Fibroblast of lung (primary cell): ENCODE results near the gene PSMC5. TPM values are rescaled to one million over a fixed set of nuclear protein-coding genes. Genes with fewer than 3 reads are reported as not detected.

Source experiments
- DNase-seq, 2 donors: peaks; one replicate each; pipeline versions ENCODE4 v3.0.0 to v3.0.0-alpha.2; 2010; ENCODE audit warnings: low read depth in 2 of 2
- H2AFZ ChIP-seq: 2 replicates; pipeline ENCODE4 v1.5.1; 2012; ENCODE audit warnings: low read length, control low read depth, inconsistent platforms
- H3K27ac ChIP-seq: 2 replicates; pipeline ENCODE4 v1.5.1; 2011; ENCODE audit warnings: low read length, control low read depth; ENCODE audit not compliant: insufficient read depth
- H3K27me3 ChIP-seq: 2 replicates; pipeline ENCODE4 v1.5.1; 2011; ENCODE audit warnings: mild to moderate bottlenecking, low read length; ENCODE audit not compliant: control insufficient read depth, insufficient read depth
- H3K36me3 ChIP-seq: 2 replicates; pipeline ENCODE4 v1.5.1; 2011; ENCODE audit warnings: low read length; ENCODE audit not compliant: control insufficient read depth, insufficient read depth
- H3K4me1 ChIP-seq: 2 replicates; pipeline ENCODE4 v1.5.1; 2011; ENCODE audit warnings: low read length; ENCODE audit not compliant: control insufficient read depth, insufficient read depth; ENCODE audit errors: extremely low read depth
- H3K4me2 ChIP-seq: 2 replicates; pipeline ENCODE4 v1.5.1; 2011; ENCODE audit warnings: low read length, control low read depth; ENCODE audit not compliant: insufficient read depth; ENCODE audit errors: extremely low read depth
- H3K4me3 ChIP-seq, 4 experiments: fragments of 200-600 bp in 1 of 4; sonication (generic) in 1 of 4; replicated peaks in 1 of 4; 2 replicates each; pipeline ENCODE4 v1.5.1; 2011 to 2016; ENCODE audit warnings: low read length in 4 of 4, low read depth in 3 of 4, mild to moderate bottlenecking in 3 of 4, control low read depth in 2 of 4, inconsistent platforms in 1 of 4, mixed read lengths in 1 of 4; ENCODE audit not compliant: insufficient read depth in 1 of 4; ENCODE audit errors: control extremely low read depth in 1 of 4
- H3K79me2 ChIP-seq: 2 replicates; pipeline ENCODE4 v1.5.1; 2012; ENCODE audit warnings: mild to moderate bottlenecking, low read length, inconsistent platforms; ENCODE audit not compliant: control insufficient read depth, insufficient read depth
- H3K9ac ChIP-seq: 2 replicates; pipeline ENCODE4 v1.5.1; 2011; ENCODE audit warnings: mild to moderate bottlenecking, low read length, control low read depth; ENCODE audit not compliant: insufficient read depth
- H3K9me3 ChIP-seq: 2 replicates; pipeline ENCODE4 v1.5.1; 2012; ENCODE audit warnings: low read depth, low read length; ENCODE audit not compliant: control insufficient read depth, insufficient read depth
- H4K20me1 ChIP-seq: 2 replicates; pipeline ENCODE4 v1.5.1; 2011; ENCODE audit warnings: low read length; ENCODE audit not compliant: control insufficient read depth, insufficient read depth; ENCODE audit errors: extremely low read depth
- EZH2 ChIP-seq: IDR thresholded peaks from 2 replicates; pipeline ENCODE4 v1.5.1; 2012; ENCODE audit warnings: low read length, control low read depth, mild to moderate bottlenecking; ENCODE audit errors: missing control alignments
- polyA plus RNA-seq, 2 donors: library from polyadenylated mRNA; depleted of rRNA in 1 of 2; stranded (reverse) in 1 of 2; unstranded in 1 of 2; fragments of >200 nt; gene quantifications; 2 replicates each; pipeline ENCODE4 v1.2.1, GENCODE V29; 2011 to 2012; ENCODE audit warnings: missing spikeins in 1 of 2
- total RNA-seq: library from RNA; depleted of rRNA; stranded (reverse); fragments of >200 nt; gene quantifications from 2 replicates; pipeline ENCODE4 v1.2.1, GENCODE V29; 2014
- TF ChIP-seq, protein P1 (sequence below), 2 donors: IDR thresholded peaks in 1 of 2; conservative IDR thresholded peaks in 1 of 2; 1 replicate in 1 of 2; 2 replicates in 1 of 2; pipeline ENCODE4 v1.5.1; 2011 to 2012; ENCODE audit warnings: low read length in 2 of 2, control low read depth in 1 of 2, inconsistent platforms in 1 of 2, low read depth in 1 of 2, mild to moderate bottlenecking in 1 of 2

Gene PSMC5
- total and polyA plus RNA-seq, 2 donors (not counting 1 experiment from before 2014, with no cell fraction given), result 66.9 to 216 TPM

DNA sequence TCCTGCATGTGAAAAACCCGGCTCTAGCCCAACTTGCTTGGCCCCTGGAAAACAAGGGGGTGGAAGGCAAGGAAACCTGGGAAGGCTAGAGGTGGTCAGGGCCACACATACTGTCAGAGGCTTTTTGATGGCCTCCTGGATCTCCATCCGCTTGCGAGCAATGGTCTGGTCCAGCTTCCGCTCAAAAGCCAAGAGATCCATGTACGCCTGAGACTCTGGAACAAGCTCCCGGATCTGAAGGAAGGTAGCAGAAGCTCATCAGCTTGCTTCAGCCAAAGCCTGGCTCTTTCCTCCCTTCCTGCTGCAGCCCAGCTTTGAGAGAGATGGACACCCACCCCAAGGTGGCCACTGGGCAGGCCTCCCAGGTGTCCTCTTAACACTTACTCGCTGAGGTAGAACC, 9.6 kb downstream of the PSMC5 start:
- Histone ChIP-seq H4K20me1 (no peaks in the 10 kb centered on the region), H3K9ac (no peak overlapping the region), H3K4me1 (peaks cover 17% of the 10 kb centered on the region), H3K79me2 (peaks cover 46% of the 10 kb centered on the region), H3K9me3 (no peaks in the 10 kb centered on the region), H3K36me3 (peaks cover 22% of the 10 kb centered on the region), H3K27me3 (no peaks in the 10 kb centered on the region), H2AFZ (no peak overlapping the region), H3K27ac (no peak overlapping the region), H3K4me2 (no peak overlapping the region), H3K4me3 (no peak overlapping the region)
- no peak for TF ChIP-seq EZH2
- DNase-seq, result no peak

DNA sequence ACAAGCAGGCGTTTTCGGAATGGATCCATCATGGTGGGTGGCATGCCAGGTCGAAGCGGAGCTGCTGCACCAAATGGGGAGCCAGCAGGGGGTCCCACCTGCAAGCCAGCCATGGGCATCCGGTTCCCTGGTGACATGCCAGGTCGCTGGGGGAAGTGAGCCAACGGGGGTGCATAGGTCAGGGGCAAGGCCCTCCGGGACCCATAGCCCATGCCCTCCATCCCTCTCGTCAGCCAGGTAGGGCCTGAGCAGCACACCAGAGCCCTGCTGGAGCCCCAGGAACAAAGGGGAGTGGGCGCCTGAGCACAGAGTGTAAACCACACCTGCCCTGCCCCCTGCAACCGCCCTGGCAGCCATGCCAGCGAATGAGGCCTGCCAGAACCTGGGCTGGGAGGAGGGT, 10.2 kb downstream of the PSMC5 start:
- H2AFZ ChIP-seq, result no peak overlapping the region
- H3K9me3 ChIP-seq, result no peaks in the 10 kb centered on the region
- TF ChIP-seq EZH2, result no peak
- TF ChIP-seq, protein P1, sequence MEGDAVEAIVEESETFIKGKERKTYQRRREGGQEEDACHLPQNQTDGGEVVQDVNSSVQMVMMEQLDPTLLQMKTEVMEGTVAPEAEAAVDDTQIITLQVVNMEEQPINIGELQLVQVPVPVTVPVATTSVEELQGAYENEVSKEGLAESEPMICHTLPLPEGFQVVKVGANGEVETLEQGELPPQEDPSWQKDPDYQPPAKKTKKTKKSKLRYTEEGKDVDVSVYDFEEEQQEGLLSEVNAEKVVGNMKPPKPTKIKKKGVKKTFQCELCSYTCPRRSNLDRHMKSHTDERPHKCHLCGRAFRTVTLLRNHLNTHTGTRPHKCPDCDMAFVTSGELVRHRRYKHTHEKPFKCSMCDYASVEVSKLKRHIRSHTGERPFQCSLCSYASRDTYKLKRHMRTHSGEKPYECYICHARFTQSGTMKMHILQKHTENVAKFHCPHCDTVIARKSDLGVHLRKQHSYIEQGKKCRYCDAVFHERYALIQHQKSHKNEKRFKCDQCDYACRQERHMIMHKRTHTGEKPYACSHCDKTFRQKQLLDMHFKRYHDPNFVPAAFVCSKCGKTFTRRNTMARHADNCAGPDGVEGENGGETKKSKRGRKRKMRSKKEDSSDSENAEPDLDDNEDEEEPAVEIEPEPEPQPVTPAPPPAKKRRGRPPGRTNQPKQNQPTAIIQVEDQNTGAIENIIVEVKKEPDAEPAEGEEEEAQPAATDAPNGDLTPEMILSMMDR (conservative IDR thresholded peaks at IDR 0.05 in 1 of 2, IDR thresholded peaks at IDR 0.05 in 1 of 2; ENCODE audit: low read depth in 1 of 2, low read length in 2 of 2), result no peak
- no peak overlapping the region for H3K4me3 ChIP-seq
- peaks cover 17% of the 10 kb centered on the region for H3K4me1 ChIP-seq
- H3K9ac ChIP-seq, result no peak overlapping the region
- no peak overlapping the region for H3K27ac ChIP-seq
- H4K20me1 ChIP-seq, result no peaks in the 10 kb centered on the region
- H3K36me3 ChIP-seq, result peaks cover 21% of the 10 kb centered on the region
- no peak overlapping the region for H3K4me2 ChIP-seq
- peaks cover 49% of the 10 kb centered on the region for H3K79me2 ChIP-seq
- DNase-seq, result no peak
- H3K27me3 ChIP-seq, result no peaks in the 10 kb centered on the region

DNA sequence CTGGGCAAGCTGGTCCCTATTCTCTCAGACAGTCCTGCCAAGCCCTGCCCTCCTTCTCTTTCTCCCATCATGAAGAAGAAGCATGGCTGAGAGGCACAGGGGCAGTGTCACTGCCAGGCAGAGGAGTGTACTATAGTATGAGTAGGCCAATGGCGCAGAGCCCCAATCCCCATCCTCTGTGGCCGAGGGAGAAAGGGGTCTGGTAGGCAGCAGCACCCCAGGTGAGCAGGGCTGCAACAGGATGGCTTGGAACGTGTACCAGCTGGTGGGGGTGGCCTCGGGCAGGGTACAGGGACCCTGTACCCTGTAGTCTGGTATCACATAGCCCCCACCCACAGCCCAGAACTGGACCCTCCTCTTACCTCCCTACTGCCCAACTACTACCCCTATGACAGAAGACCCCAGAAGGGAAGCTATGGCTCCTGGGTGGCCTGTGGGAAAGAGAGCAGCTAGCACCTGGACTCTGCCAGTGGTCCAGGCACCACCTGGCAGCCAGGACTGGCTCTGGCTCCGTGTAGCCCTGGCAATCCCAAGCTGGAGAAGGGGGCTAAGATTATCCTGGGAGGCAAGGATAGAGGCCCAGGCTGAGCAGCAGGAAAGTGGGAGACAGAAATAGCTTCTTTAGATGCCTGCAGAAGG, 10.8 kb downstream of the PSMC5 start:
- H4K20me1 ChIP-seq, result no peaks in the 10 kb centered on the region
- H2AFZ ChIP-seq, result no peak overlapping the region
- H3K4me1 ChIP-seq, result peaks cover 17% of the 10 kb centered on the region
- H3K9me3 ChIP-seq, result no peaks in the 10 kb centered on the region
- H3K27ac ChIP-seq, result peak overlapping the region; percentile 6
- no peak overlapping the region for H3K9ac ChIP-seq
- no peak for DNase-seq
- no peaks in the 10 kb centered on the region for H3K27me3 ChIP-seq
- no peak for TF ChIP-seq EZH2
- TF ChIP-seq, protein P1 (conservative IDR thresholded peaks at IDR 0.05 in 1 of 2, IDR thresholded peaks at IDR 0.05 in 1 of 2; ENCODE audit: low read depth in 1 of 2, low read length in 2 of 2), result no peak
- peak overlapping the region in 1 of 4 experiments; percentile 13 for H3K4me3 ChIP-seq
- H3K4me2 ChIP-seq, result peak overlapping the region; percentile 58
- peaks cover 49% of the 10 kb centered on the region for H3K79me2 ChIP-seq
- peaks cover 18% of the 10 kb centered on the region for H3K36me3 ChIP-seq
